Activated T-helper 17 cell treated with anti-CD3 and anti-CD28 coated beads, Interleukin-2, amount 50 U/mL, for 72 hours (primary cell): ENCODE measurements around the gene GOLGA7B. TPM values are rescaled to one million over a fixed set of nuclear protein-coding genes. Genes with fewer than 3 reads are reported as not detected.

ENCODE experiments used
- total RNA-seq, 2 donors: library from RNA; stranded (reverse); gene quantifications; one replicate each; pipeline ENCODE4 v1.2.3, GENCODE V29; 2022

GOLGA7B gene
- total RNA-seq, 2 donors from 2014 or later = 5.8 to 8.2 TPM

Other genes starting within 250 kb of the GOLGA7B start
- 1 to 10 TPM in 1 of 2 donors, under 1 TPM in 1; 0.79 to 2.4 TPM for gene MORN4, start 216.3 kb upstream of the GOLGA7B start, total RNA-seq
- 10 to 100 TPM in 1 of 2 donors, 1 to 10 TPM in 1; 6.6 to 12.4 TPM for gene PI4K2A, start 209.2 kb upstream of the GOLGA7B start, total RNA-seq
- 1 to 10 TPM; 1.5 to 1.9 TPM for gene AVPI1, start 162.6 kb upstream of the GOLGA7B start, total RNA-seq
- gene MARVELD1, start 136.1 kb upstream of the GOLGA7B start, total RNA-seq = 1 to 10 TPM; 2.0 TPM
- gene ZFYVE27, start 112.7 kb upstream of the GOLGA7B start, total RNA-seq = 10 to 100 TPM; 31.1 to 36.8 TPM
- gene SFRP5, start 77.8 kb upstream of the GOLGA7B start, total RNA-seq = not detected
- gene CRTAC1, start 180.8 kb downstream of the GOLGA7B start, total RNA-seq = not detected